Activated naive CD8-positive, alpha-beta T cell treated with anti-CD3 and anti-CD28 coated beads, Interleukin-2, amount 10 ng/mL, durations not matched to agents 7 days and 5 days (primary cell): Measurements from ENCODE around the gene ACSL3. TPM values are rescaled to one million over a fixed set of nuclear protein-coding genes. Genes with fewer than 3 reads are reported as not detected.

Experiments used
- ATAC-seq: fragments of 150-1000 bp; cut with Tn5 transposase; one replicate; pipeline ENCODE4 v1.10.0; 2021; ENCODE audit warnings: low read depth, moderate library complexity
- POLR2A ChIA-PET: fragments of 350-600 bp; sonication (Branson Sonifier 250); formaldehyde crosslinking; loops from one replicate; lab custom pipeline; 2021; ENCODE audit warnings: antibody characterized with exemption; lab: Charles Lee
- DNase-seq: peaks from one replicate; pipeline ENCODE4 v3.0.0; 2021
- H3K27ac Mint-ChIP-seq: one replicate; pipeline ENCODE4 v1.8.0; 2022; ENCODE audit warnings: mild to moderate bottlenecking, mixed read lengths
- H3K27me3 Mint-ChIP-seq: one replicate; pipeline ENCODE4 v1.8.0; 2022; ENCODE audit warnings: mild to moderate bottlenecking, moderate library complexity, mixed read lengths
- H3K36me3 Mint-ChIP-seq: one replicate; pipeline ENCODE4 v1.8.0; 2021; ENCODE audit warnings: mild to moderate bottlenecking, mixed read lengths
- H3K4me1 Mint-ChIP-seq: one replicate; pipeline ENCODE4 v1.8.0; 2021; ENCODE audit warnings: mixed read lengths
- H3K4me3 Mint-ChIP-seq: one replicate; pipeline ENCODE4 v1.8.0; 2022; ENCODE audit warnings: mild to moderate bottlenecking, moderate library complexity, mixed read lengths
- H3K9me3 Mint-ChIP-seq: one replicate; pipeline ENCODE4 v1.8.0; 2021; ENCODE audit warnings: mixed read lengths
- total RNA-seq, 2 experiments: library from RNA; stranded (reverse); gene quantifications; one replicate each; pipeline ENCODE4 v1.2.3, GENCODE V29; 2021

Gene ACSL3
- total RNA-seq: 10 to 100 TPM; 47.7 to 50.9 TPM

DNA sequence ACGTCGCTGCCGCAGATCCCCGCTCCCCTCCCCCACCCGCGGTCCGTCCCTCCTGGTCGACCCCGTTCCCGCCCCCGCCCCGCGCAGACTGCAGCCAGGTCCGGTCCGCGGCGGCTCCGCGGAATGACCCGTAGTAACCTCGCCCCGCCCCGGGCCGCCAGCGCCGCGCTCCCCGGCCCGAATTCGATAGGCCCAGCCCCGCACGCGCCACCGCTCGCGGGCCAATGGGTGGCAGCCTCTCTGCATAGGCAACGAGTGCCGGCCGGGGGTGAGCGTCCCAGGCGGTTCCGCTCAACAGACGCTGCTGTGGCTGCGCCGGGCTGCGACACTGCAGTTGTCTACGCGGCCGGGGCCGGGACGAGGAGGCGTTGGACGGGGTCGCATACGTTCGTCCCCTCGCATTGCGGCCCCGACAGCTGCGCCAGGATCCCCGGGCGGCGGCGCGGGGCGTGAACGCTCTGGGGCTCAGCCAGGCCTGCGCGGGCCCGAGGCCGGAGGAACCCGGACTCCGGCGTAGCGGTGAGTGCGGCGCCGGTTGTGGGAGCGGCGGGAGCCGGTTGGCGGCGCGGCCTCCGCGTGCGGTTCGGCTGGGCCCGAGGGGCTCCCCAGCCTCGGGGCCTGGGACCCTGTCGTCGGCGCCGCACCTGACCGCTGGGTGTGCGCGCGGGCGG lies at the start of gene ACSL3:
TSS of gene ACSL3 (plus strand) at position 297 of the 671 bp plus-strand sequence. CDS start 47,737 bp downstream, outside the sequence.
- H3K27ac Mint-ChIP-seq: peak within 1 kb of the TSS; percentile 85
- no peaks in the 10 kb centered on the region for H3K9me3 Mint-ChIP-seq
- no peaks in the 10 kb centered on the region for H3K36me3 Mint-ChIP-seq
- DNase-seq (peak; percentile 96), ATAC-seq (peak; percentile 99)
- H3K27me3 Mint-ChIP-seq: peaks cover 22% of the 10 kb centered on the region
- peaks cover 8% of the 10 kb centered on the region for H3K4me1 Mint-ChIP-seq
- POLR2A ChIA-PET: interaction anchor here (0.6 to 2.6 kb wide), 2 partner anchors 71 to 826 kb away, joined by 3 to 13 read pairs; no protein-coding TSS in a partner anchor
- H3K4me3 Mint-ChIP-seq: peak within 1 kb of the TSS; percentile 73

DNA sequence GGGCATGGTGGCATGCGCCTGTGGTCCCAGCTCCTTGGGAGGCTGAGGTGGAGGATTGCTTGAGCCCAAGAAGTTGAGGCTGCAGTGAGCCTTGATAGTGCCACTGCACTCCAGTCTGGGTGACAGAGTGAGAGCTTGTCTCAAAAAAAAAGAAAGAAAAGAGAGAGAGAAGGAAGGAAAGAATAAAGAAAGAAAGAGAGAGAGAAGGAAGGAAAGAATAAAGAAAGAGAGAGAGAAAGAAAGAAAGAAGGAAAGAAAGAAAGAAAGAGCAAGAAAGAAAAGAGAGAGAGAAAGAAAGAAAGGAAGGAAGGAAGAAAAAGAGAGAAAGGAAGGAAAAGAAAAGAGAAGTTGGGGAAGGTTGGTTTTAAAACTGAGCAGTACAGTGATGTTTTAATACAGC lies 49.0 kb upstream of the ACSL3 start:
- DNase-seq (no peak), ATAC-seq (no peak)
- H3K9me3 Mint-ChIP-seq: no peaks in the 10 kb centered on the region
- no peak overlapping the region for H3K27ac Mint-ChIP-seq
- H3K4me3 Mint-ChIP-seq: no peak overlapping the region
- POLR2A ChIA-PET: no interaction called here
- peaks cover 4% of the 10 kb centered on the region for H3K27me3 Mint-ChIP-seq
- no peaks in the 10 kb centered on the region for H3K36me3 Mint-ChIP-seq
- peaks cover 2% of the 10 kb centered on the region for H3K4me1 Mint-ChIP-seq

DNA sequence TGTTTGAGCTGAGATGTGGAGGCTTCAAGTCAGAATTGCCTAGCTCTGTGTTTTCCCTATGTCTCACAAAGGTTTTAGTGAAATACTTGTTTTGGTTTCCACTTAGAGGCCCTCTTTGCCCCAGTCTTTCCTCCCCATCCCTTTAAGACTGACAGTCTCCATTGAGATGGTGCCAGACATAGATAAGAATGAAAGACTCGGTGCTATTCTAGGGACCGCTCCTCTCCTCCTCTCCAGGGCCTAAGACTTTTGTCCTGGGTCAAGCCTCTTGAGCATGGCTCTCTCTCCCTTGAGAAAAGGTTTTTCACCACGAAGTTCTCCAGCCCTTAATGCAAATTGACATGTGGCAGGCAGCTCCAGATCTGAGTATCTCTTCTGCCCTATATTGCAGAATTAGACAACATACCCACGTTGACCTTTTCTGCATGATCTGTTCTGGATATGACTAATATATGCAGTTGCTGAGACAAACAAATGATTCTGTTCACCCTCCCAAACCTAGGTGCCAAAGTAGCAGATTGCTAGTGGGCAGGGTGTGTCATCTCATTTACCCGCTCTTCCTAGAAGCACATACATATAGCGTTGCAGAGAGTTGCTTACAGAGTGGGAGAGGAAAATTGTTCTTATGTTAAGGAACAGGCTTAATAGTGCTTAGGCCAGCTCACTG lies 47.5 kb upstream of the ACSL3 start:
- ATAC-seq (peak; percentile 30), DNase-seq (no peak)
- POLR2A ChIA-PET: no interaction called here
- no peaks in the 10 kb centered on the region for H3K36me3 Mint-ChIP-seq
- H3K9me3 Mint-ChIP-seq: no peaks in the 10 kb centered on the region
- peaks cover 8% of the 10 kb centered on the region for H3K27me3 Mint-ChIP-seq
- H3K27ac Mint-ChIP-seq: no peak overlapping the region
- peaks cover 2% of the 10 kb centered on the region for H3K4me1 Mint-ChIP-seq
- no peak overlapping the region for H3K4me3 Mint-ChIP-seq

DNA sequence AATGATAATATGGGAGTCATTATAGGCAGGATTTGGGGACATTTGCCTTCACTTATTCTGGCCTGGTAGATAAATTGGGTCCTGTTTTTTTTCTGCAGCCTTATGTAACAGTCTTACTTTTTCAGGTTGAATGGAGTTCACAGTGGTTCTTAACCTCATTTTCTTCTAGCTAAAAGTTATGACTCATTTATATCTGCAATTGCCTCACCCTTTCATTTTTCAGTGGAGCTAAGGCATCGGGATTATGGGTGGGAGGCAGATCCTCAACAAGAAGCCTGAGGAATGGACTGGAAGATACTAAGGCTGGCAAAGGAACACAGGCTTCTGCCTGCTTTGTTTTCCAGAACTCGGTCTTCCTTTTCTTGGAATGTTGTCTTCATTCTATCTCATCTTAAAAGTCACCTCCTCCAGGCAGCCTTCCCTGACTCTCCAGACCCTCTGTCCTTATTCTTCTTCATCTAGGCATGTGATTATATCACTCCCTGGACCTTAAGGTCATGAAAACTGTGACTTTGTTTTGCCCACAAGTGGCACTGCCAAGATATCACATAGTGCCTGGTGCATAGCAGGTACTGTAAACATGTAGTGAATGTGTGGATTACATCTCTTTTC lies 41.0 kb upstream of the ACSL3 start:
- Mint-ChIP-seq H3K4me1 (no peaks in the 10 kb centered on the region), H3K36me3 (no peaks in the 10 kb centered on the region), H3K27me3 (peaks cover 10% of the 10 kb centered on the region), H3K9me3 (no peaks in the 10 kb centered on the region), H3K27ac (no peak overlapping the region), H3K4me3 (no peak overlapping the region)
- POLR2A ChIA-PET: no interaction called here
- no peak for ATAC-seq
- DNase-seq: no peak

DNA sequence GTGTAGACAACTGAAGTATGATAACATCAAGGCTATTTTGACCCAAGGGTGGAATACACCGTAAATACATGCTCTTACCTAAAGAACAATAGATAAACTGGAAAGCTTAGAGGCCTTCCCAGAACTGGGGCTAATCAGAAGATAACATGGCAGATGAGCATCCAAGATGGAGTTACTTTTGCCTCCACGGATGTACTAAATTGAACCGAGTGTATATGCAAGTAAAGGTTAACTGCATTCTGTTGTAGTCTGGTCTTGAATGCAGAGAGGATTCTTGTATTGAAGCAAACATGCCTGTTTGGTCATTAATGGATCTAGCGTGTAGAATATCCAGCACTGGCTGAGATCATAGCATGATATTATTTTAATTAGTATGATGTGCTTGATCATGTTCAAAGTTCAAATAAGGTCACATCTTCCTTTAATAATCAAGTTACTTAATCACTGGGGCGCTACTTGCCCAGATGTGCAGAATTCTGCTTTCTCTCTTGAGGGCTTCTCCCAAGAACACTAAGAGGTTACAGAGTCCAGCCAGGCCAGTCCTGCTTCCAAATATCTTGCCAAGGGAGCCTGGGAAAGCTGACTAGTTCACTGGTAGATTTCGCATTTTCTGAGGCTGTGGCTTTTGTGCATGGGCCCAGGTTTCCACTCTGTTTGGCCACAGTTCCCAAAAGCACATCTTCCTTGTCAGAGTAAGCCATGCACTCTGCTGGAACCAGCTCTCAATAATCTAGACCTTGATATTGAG lies 37.5 kb upstream of the ACSL3 start:
- DNase-seq (no peak), ATAC-seq (no peak)
- Mint-ChIP-seq H3K27me3 (peaks cover 20% of the 10 kb centered on the region), H3K36me3 (no peaks in the 10 kb centered on the region), H3K9me3 (no peaks in the 10 kb centered on the region), H3K27ac (no peak overlapping the region), H3K4me1 (no peaks in the 10 kb centered on the region), H3K4me3 (no peak overlapping the region)
- POLR2A ChIA-PET: no interaction called here

DNA sequence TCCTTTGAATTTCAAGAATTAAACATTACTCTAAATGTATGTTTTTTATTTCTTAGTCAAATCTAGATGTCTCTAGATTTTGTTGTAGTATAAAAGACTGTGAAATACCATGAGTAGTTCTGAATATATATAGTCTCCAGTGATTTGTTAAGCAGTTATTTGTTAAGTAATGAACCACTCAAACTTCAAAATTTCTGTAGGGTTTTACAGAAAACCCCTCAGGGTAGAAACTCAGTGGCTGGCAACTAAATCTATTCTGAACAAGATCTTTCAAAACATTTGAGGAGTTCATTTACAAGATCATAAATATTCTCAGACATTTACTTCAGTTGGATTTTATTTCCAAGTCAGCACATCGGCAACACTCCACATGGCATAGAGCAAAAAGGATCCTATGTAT lies 35.8 kb upstream of the ACSL3 start:
- no peak for ATAC-seq
- POLR2A ChIA-PET: no interaction called here

DNA sequence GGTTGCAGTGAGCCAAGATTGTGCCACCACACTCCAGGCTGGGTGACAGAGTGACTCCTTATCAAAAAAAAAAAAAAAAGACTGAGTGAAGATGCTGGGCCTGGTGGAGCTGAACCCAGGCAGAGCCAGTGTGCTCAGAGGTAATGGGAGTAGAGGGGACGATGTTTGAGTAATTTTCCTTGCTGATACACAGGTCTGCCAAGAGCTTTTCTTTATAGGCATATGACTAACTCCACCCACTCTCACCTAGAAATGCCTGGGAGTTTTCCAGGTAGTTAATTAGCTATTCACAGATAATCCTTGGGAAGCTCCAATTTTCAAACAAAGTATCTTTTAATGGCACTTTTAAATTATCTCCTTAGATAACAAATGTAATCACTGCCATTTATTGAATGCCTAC lies 33.4 kb upstream of the ACSL3 start:
- H3K4me1 Mint-ChIP-seq: no peaks in the 10 kb centered on the region
- H3K27ac Mint-ChIP-seq: no peak overlapping the region
- no peak overlapping the region for H3K4me3 Mint-ChIP-seq
- ATAC-seq (no peak), DNase-seq (no peak)
- no peaks in the 10 kb centered on the region for H3K36me3 Mint-ChIP-seq
- H3K27me3 Mint-ChIP-seq: peaks cover 20% of the 10 kb centered on the region
- H3K9me3 Mint-ChIP-seq: no peaks in the 10 kb centered on the region
- POLR2A ChIA-PET: no interaction called here

More for the DNA sequence above, 35.8 kb upstream of the ACSL3 start:
- DNase-seq: no peak
- Mint-ChIP-seq H3K4me1 (no peaks in the 10 kb centered on the region), H3K36me3 (no peaks in the 10 kb centered on the region), H3K4me3 (no peak overlapping the region), H3K9me3 (no peaks in the 10 kb centered on the region), H3K27ac (no peak overlapping the region), H3K27me3 (peaks cover 20% of the 10 kb centered on the region)

DNA sequence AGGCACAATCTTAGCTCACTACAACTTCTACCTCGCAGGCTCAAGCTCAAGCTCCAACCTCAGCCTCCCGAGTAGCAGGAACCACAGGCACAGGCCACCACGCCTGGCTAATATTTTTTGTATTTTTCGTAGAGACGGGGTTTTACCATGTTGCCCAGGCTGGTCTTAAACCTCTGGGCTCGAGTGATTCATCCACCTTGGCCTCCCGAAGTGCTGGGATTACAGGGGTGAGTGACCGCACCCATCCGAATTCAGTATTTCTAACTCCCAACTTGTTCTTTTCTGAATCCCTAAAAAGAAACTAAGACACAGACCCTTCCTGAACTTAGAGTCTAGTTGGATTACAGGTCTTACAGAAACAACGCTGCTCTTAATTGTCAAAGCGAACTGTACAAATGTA lies 32.3 kb upstream of the ACSL3 start:
- H3K27me3 Mint-ChIP-seq: peaks cover 18% of the 10 kb centered on the region
- no peaks in the 10 kb centered on the region for H3K9me3 Mint-ChIP-seq
- H3K4me1 Mint-ChIP-seq: no peaks in the 10 kb centered on the region
- ATAC-seq (no peak), DNase-seq (no peak)
- H3K4me3 Mint-ChIP-seq: no peak overlapping the region
- POLR2A ChIA-PET: no interaction called here
- no peak overlapping the region for H3K27ac Mint-ChIP-seq
- no peaks in the 10 kb centered on the region for H3K36me3 Mint-ChIP-seq

DNA sequence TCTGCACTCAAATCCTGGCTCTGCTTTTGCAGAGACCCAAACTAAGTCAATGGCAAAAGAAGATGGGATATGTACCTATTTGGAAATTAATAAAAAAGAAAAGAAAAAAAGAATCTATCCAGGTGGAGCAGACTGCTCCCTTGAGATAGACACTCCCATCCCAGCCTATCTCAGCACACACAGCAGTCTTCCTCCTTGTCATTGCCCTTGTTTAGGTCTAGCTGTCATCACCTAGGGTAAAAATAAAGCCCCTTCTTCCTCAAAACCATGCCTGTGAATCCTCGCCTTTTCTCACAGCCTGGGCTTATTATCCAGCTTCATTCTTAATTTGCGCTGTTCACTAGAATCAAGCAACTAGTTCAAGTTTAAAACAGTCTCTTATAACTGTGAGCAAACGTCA lies 30.7 kb upstream of the ACSL3 start:
- Mint-ChIP-seq H3K27me3 (peaks cover 11% of the 10 kb centered on the region), H3K9me3 (no peaks in the 10 kb centered on the region), H3K27ac (no peak overlapping the region), H3K4me3 (no peak overlapping the region), H3K4me1 (no peaks in the 10 kb centered on the region), H3K36me3 (no peaks in the 10 kb centered on the region)
- ATAC-seq: no peak
- no peak for DNase-seq
- POLR2A ChIA-PET: no interaction called here

DNA sequence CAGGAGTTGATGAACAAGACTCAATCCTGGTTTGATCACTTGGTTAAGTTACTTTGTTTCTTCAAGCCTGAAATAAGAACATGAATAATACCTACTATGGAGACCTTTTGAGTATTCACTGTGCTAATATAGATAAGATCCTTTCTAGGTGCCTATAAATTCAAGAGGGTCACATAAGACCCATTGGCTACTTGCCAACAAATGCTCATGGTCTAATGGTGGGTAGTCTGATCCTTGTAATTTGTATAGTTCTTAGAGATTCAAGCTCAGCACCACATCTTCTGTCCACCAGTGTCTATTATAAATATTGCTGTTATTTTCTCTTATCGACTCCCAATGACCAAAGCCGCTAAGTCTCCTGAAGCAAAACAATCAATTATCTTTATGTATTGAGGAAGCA lies 27.4 kb upstream of the ACSL3 start:
- DNase-seq (no peak), ATAC-seq (no peak)
- no peak overlapping the region for H3K27ac Mint-ChIP-seq
- H3K4me3 Mint-ChIP-seq: no peak overlapping the region
- no peaks in the 10 kb centered on the region for H3K4me1 Mint-ChIP-seq
- POLR2A ChIA-PET: no interaction called here
- no peaks in the 10 kb centered on the region for H3K9me3 Mint-ChIP-seq
- H3K36me3 Mint-ChIP-seq: no peaks in the 10 kb centered on the region
- H3K27me3 Mint-ChIP-seq: peaks cover 15% of the 10 kb centered on the region

DNA sequence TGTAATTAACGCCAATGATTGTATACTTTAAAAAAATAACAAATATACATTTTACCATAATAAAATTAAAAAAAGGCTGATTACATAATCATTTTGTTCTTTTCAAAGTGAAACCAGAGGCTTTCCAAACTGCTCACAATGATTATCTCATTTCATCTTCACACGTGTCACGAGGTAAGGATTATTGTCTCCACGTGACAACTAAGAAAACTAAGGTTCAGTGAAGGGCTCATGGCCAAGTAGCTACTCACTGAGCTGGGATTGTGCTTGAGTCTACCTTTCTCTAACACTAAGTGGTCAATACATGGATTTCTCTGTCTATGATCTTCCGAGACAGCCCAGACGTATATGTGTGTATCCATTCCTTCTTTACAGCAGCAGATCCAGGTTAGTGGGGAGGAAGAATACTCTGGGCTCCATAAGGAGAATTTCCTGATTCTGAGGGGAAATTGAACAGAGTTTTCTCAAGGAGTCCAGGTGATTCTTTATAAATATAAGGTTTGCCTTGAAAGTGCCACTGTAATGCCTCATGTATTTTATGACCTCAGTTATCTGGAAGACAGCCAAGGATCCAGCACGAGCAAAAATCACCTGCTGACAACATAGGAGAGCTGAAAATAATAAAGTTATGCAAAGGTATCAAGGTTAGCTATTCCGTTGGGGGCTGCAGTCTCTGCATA lies 25.6 kb upstream of the ACSL3 start:
- POLR2A ChIA-PET: no interaction called here
- Mint-ChIP-seq H3K27ac (no peak overlapping the region), H3K36me3 (no peaks in the 10 kb centered on the region), H3K27me3 (peaks cover 15% of the 10 kb centered on the region), H3K4me3 (no peak overlapping the region), H3K4me1 (peaks cover 4% of the 10 kb centered on the region), H3K9me3 (no peaks in the 10 kb centered on the region)
- DNase-seq (no peak), ATAC-seq (no peak)

DNA sequence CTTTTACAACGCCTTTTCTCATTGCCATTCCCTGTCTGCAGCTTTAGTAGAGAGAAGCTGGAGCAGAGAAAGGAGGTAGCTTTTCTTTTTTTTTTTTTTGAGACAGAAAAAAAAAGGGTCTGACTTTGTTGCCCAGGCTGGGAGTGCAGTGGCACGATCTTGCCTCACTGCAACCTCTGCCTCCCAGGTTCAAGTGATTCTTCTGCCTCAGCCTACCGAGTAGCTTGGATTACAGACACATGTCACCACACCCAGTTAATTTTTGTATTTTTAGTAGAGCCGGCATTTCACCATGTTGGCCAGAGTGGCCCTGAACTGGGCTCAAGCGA lies 25.0 kb upstream of the ACSL3 start:
- H3K27me3 Mint-ChIP-seq: peaks cover 15% of the 10 kb centered on the region
- H3K4me1 Mint-ChIP-seq: peaks cover 8% of the 10 kb centered on the region
- H3K4me3 Mint-ChIP-seq: no peak overlapping the region
- H3K9me3 Mint-ChIP-seq: no peaks in the 10 kb centered on the region
- POLR2A ChIA-PET: interaction anchor here (0.7 kb wide), 1 partner anchor 91 kb away, joined by 3 read pairs; no protein-coding TSS in a partner anchor
- H3K36me3 Mint-ChIP-seq: no peaks in the 10 kb centered on the region
- DNase-seq (no peak), ATAC-seq (no peak)
- H3K27ac Mint-ChIP-seq: no peak overlapping the region

DNA sequence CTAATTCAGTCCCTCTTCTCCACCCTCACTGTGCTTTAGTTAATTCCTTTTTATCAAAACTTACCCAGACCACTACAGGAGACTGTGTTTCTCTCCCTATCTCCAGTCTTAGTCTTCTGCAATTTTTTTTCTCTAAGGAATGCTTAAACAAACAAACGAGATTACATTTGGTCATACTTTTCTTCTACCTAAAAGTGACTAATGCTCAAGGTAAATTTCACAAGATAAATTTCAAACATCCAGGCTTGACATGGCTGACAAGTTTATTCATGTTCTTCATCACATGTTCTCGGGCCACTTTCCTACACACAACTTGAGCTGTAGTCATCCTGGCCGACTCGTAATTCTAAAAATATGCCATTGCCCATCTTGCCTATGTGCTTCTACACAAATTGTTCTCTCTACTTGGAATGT lies 23.2 kb upstream of the ACSL3 start:
- H3K36me3 Mint-ChIP-seq: no peaks in the 10 kb centered on the region
- POLR2A ChIA-PET: no interaction called here
- DNase-seq (no peak), ATAC-seq (no peak)
- H3K27ac Mint-ChIP-seq: no peak overlapping the region
- H3K27me3 Mint-ChIP-seq: peaks cover 15% of the 10 kb centered on the region
- no peak overlapping the region for H3K4me3 Mint-ChIP-seq
- peaks cover 14% of the 10 kb centered on the region for H3K4me1 Mint-ChIP-seq
- H3K9me3 Mint-ChIP-seq: no peaks in the 10 kb centered on the region
